ENCODE data around the gene BRSK1.

GRCh38 chr19:55315956-55316525, 32.2 kb downstream of the BRSK1 start:
- TF ChIP-seq SRF (IDR thresholded peaks at IDR 0.05; ENCODE audit: low read depth in 2 of 2, low read length in 2 of 2) (no peak), YY1 (IDR thresholded peaks at IDR 0.05; ENCODE audit: low read depth, low read length) (no peak), POLR2A (IDR thresholded peaks at IDR 0.05; ENCODE audit: low read depth, low read length) (no peak), CBFB (IDR thresholded peaks at IDR 0.05; ENCODE audit: low read depth) (no peak), KLF5 (IDR thresholded peaks at IDR 0.05; ENCODE audit: partially characterized antibody) (no peak), CTCF (IDR thresholded peaks at IDR 0.05 in 2 of 3, conservative IDR thresholded peaks at IDR 0.05 in 1 of 3; ENCODE audit: control insufficient read depth in 2 of 3, extremely low read depth in 1 of 3, insufficient read depth in 1 of 3, low read depth in 3 of 3, low read length in 3 of 3) (no peak), SMARCA5 (IDR thresholded peaks at IDR 0.05) (no peak), REST (IDR thresholded peaks at IDR 0.05; ENCODE audit: low read depth, low read length) (no peak), CEBPB (IDR thresholded peaks at IDR 0.05; ENCODE audit: borderline replicate concordance in 1 of 2, low read depth in 2 of 2, low read length in 2 of 2) (no peak)
